HG02970 (cell line): ENCODE results near the gene POLR1F.
A peak's percentile ranks its signal among the peaks of the same experiment; 100 is the strongest.

Source experiments
- ATAC-seq: cut with Tn5 transposase; IDR thresholded peaks from one replicate; pipeline ENCODE4 v1.9.1; 2021; ENCODE audit warnings: mild to moderate bottlenecking, moderate library complexity, moderate number of reproducible peaks; ENCODE audit not compliant: unreplicated experiment, low FRiP score

The POLR1F gene

DNA sequence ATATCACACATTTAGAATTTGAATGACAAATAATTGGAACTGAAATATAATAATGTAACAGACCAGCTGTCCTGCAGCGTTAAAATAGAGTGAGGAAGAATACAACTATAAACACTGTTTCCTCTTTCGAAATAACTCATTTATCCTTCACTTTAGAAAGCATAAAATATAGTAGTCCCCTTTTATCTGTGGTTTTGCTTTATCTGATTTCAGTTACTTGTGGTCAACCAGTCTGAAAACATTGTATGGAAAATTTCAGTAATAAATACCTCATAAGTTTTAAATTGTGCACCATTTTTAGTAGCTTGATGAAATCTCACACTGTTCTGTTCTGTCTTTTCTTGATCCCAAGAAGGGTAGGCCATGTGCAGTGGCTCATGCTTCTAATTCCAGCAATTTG is 31.7 kb downstream of the POLR1F start:
- no peak for ATAC-seq

DNA sequence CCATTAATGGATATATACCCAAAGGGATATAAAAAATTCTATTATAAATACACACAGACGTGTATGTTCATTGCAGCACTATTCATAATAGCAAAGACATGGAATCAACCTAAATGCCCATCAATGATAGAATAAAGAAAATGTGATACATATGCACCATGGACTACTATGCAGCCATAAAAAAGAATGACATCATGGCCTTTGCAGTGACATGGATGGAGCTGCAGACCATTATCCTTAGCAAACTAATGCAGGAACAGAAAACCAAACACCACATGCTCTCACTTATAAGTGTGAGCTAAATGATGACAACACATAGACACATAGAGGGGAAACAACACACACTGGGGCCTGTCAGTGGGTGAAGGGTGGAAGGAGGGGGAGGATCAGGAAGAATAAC is 33.0 kb downstream of the POLR1F start:
- no peak for ATAC-seq

DNA sequence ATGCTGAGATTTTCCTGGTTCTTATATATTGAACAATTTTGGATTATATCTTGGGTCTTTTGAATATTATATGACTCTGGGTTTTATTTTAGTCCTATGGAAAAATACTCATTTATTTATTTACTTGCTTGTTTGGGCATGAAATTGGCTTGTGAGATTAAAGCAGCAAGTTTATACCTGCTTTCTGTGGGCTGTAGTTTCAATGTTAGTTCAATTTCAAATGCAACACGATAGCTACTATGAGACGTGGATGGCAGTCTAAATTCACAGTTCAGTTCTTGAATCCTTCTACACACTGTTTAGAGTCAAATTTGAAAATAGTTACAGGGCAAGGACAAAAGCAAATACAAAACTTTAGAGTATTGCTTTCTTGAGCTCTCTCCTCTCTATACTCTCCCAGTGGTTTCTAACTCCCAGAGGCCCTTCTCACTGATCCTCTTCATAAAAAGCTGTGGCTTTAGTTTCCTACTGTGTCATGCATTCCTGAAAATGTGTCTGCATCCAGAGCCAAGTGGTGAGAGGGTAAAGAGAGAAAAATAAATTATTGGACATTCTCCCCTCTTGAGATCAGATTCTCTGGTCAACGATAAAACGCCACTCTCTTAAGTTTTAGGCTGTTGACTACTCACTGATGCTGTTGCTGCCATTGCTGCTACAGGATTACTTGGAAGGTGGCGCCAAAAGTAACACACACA is 34.4 kb downstream of the POLR1F start:
- no peak for ATAC-seq

DNA sequence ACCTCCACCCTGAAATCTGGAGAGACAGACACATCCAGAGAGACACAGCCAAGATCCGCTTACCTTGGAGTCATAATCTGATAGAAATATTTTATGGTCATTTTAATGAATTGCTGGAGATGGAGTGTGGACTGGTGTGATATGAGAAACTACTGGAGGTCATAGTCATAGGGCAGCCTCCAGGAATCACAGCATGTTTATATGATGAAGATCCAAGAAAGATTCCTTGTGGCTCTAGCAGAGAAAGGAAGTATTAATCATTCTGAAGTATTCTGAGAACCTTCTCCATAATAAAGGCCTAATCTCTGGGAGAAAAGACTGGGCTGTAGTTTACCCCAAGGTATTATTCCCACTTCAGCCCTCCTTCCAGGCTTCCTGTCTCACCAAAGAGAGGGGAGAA is 38.0 kb downstream of the POLR1F start:
- no peak for ATAC-seq

DNA sequence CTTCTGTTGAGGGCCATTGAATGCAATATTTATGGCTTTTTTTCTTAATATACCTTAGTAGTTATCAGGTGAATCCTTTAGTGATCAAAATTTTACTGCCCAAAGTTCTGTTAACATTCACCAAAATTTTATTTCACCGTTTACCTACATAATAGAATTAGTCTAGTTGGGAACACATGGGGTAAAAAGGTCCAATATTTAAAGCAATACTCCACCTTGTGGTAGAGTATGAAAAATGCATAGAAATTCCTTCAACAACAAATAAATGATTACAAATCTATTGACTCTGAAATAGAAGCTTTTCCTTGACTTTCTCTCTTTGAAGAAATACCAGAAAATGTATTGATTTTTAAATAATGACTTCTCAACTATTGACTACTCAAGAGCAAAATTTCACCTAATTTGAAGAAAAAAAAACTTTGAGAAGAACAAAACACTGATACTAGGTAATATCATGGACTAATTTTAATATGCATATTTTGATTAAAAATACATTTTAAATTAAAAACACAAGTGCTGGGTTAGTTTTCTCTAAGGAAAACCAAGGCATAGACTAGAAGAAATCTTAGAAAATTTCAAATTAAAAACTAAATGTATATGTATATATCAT is 43.3 kb downstream of the POLR1F start:
- ATAC-seq = no peak

DNA sequence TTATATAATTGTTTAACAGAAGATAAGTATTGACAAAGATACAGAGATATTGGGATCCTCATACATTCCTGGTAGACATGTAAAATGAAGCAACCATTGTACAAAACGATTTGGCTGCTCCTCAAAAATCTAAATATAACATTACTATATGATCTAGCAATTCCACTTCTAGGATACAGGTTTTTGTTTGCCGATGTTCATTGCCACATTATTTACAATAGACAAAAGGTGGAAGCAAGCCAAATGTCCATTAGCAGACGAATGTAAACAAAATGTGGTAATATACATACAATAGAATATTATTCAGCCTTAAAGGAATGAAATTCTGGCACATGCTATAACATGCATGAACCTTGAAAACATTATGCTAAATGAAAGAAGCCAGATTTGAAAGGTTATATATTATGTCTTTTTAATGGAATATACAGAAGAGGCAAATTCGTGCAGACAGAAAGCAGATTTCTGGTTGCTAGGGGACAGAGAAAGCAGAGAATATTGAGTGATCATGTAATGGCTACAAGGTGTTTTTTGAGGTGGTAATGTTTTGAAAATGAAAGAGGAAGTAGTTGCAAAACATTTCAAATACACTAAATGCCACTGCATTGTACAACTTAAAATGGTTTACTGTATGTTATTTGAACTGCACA is 44.9 kb downstream of the POLR1F start:
- ATAC-seq = peak; percentile 94

DNA sequence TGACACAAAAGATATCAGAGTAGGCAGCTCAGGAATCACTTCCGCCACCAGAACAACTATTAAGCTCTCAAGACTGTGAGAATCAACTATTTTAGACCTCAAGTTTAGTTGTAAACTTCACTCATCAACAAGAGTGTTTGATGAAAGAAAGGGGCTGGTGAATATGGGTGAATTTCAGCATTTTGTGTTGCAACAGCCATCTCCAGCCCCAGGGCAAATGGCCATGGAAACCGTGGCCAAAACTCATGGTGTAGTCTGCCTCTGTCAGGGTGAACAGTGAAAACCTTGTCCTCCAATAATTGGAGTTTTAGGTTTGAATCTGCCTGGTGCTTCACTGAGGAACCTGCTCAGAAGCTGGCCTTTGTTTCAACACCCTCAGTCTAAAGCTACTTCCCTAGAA is 60.0 kb downstream of the POLR1F start:
- no peak for ATAC-seq
